IMR-90 (cell line): Measurements from ENCODE around the gene MTAP. TPM values are rescaled to one million over a fixed set of nuclear protein-coding genes. Genes with fewer than 3 reads are reported as not detected.

ENCODE experiments used
- ATAC-seq: fragments of 200-7000 bp; cut with Tn5 transposase; 2 replicates; pipeline ENCODE4 v1.9.1; 2020; ENCODE audit warnings: low read depth, mild to moderate bottlenecking, moderate library complexity
- BruUV-seq: library from RNA; stranded (reverse); fragments of 400-500 nt; replicated peaks from 2 replicates; lab custom pipeline; 2021; lab: Mats Ljungman, UMichigan
- CTCF ChIA-PET: fragments of 300-600 bp; formaldehyde crosslinking; extraction: SDS; loops from one replicate; lab custom pipeline; 2021; ENCODE audit warnings: antibody characterized with exemption; lab: Yijun Ruan, JAX
- POLR2A ChIA-PET: fragments of 300-600 bp; sonication (Branson Sonifier 250); formaldehyde crosslinking; loops from one replicate; lab custom pipeline; 2022; ENCODE audit warnings: antibody characterized with exemption; ENCODE audit not compliant: unreplicated experiment; lab: Charles Lee
- DNase-seq: peaks from one replicate; pipeline ENCODE4 v3.0.0; 2013
- H2AFZ ChIP-seq: replicated peaks from 2 replicates; pipeline ENCODE3; 2013; ENCODE audit warnings: low read length, mild to moderate bottlenecking; ENCODE audit not compliant: poor library complexity
- H2AK5ac ChIP-seq: 2 replicates; pipeline ENCODE4 v1.6.1; 2013; ENCODE audit warnings: low read depth, low read length, inconsistent platforms
- H2AK9ac ChIP-seq: replicated peaks from 2 replicates; pipeline ENCODE3; 2013; ENCODE audit warnings: mild to moderate bottlenecking, low read depth, low read length, moderate library complexity; ENCODE audit not compliant: poor library complexity
- H2BK120ac ChIP-seq: 2 replicates; pipeline ENCODE4 v1.6.1; 2013; ENCODE audit warnings: low read depth, low read length, inconsistent platforms
- H2BK15ac ChIP-seq: 3 replicates; pipeline ENCODE4 v1.6.1; 2013; ENCODE audit warnings: low read depth, low read length, inconsistent platforms
- H2BK20ac ChIP-seq: 2 replicates; pipeline ENCODE4 v1.6.1; 2013; ENCODE audit warnings: low read depth, mild to moderate bottlenecking, inconsistent platforms, low read length, moderate library complexity
- H2BK5ac ChIP-seq: 2 replicates; pipeline ENCODE4 v1.6.1; 2013; ENCODE audit warnings: mild to moderate bottlenecking, low read depth, low read length, inconsistent platforms; ENCODE audit not compliant: poor library complexity, severe bottlenecking
- H3K14ac ChIP-seq: replicated peaks from 2 replicates; pipeline ENCODE4 v1.6.1; 2013; ENCODE audit warnings: low read depth, low read length, inconsistent platforms
- H3K18ac ChIP-seq: 2 replicates; pipeline ENCODE4 v1.6.1; 2013; ENCODE audit warnings: low read depth, low read length, control low read depth
- H3K23ac ChIP-seq: 2 replicates; pipeline ENCODE4 v1.6.1; 2013; ENCODE audit warnings: low read depth, low read length, inconsistent platforms
- H3K27ac ChIP-seq: 2 replicates; pipeline ENCODE4 v1.5.1; 2013; ENCODE audit warnings: mild to moderate bottlenecking, control low read depth, low read length; ENCODE audit not compliant: insufficient read depth
- H3K27me3 ChIP-seq: 2 replicates; pipeline ENCODE4 v1.6.1; 2013; ENCODE audit warnings: low read length; ENCODE audit not compliant: control insufficient read depth, insufficient read depth
- H3K36me3 ChIP-seq: 2 replicates; pipeline ENCODE4 v1.6.1; 2013; ENCODE audit warnings: low read length, mixed read lengths; ENCODE audit not compliant: control insufficient read depth, insufficient read depth
- H3K4ac ChIP-seq: 2 replicates; pipeline ENCODE4 v1.6.1; 2013; ENCODE audit warnings: low read depth, low read length, inconsistent platforms
- H3K4me1 ChIP-seq: 2 replicates; pipeline ENCODE4 v1.6.1; 2013; ENCODE audit warnings: low read length, mixed read lengths; ENCODE audit not compliant: control insufficient read depth, insufficient read depth
- H3K4me2 ChIP-seq: 2 replicates; pipeline ENCODE4 v1.6.1; 2013; ENCODE audit warnings: low read depth, mild to moderate bottlenecking, control low read depth, low read length, moderate library complexity
- H3K4me3 ChIP-seq: 2 replicates; pipeline ENCODE4 v1.5.1; 2013; ENCODE audit warnings: low read depth, mild to moderate bottlenecking, control low read depth, low read length, moderate library complexity; ENCODE audit not compliant: insufficient read depth
- H3K56ac ChIP-seq: 2 replicates; pipeline ENCODE4 v1.6.1; 2013; ENCODE audit warnings: low read length, inconsistent platforms; ENCODE audit not compliant: insufficient read depth; ENCODE audit errors: extremely low read depth
- H3K79me1 ChIP-seq, 2 experiments: 2 replicates each; pipeline ENCODE4 v1.6.1; 2013; ENCODE audit warnings: low read length in 2 of 2, inconsistent platforms in 1 of 2, low read depth in 1 of 2
- H3K9ac ChIP-seq: 2 replicates; pipeline ENCODE4 v1.6.1; 2013; ENCODE audit warnings: low read depth, low read length, control low read depth
- H3K9me1 ChIP-seq: 2 replicates; pipeline ENCODE4 v1.6.1; 2013; ENCODE audit warnings: low read length, inconsistent platforms; ENCODE audit not compliant: insufficient read depth
- H3K9me3 ChIP-seq: 2 replicates; pipeline ENCODE4 v1.6.1; 2013; ENCODE audit warnings: low read length; ENCODE audit not compliant: control insufficient read depth, insufficient read depth
- H4K20me1 ChIP-seq: 2 replicates; pipeline ENCODE4 v1.6.1; 2013; ENCODE audit warnings: low read length, inconsistent platforms; ENCODE audit not compliant: insufficient read depth
- H4K5ac ChIP-seq: 2 replicates; pipeline ENCODE4 v1.6.1; 2013; ENCODE audit warnings: mild to moderate bottlenecking, low read depth, low read length, control low read depth
- H4K8ac ChIP-seq, 2 experiments: 2 replicates each; pipeline ENCODE4 v1.6.1; 2013; ENCODE audit warnings: low read depth in 2 of 2, low read length in 2 of 2, control low read depth in 1 of 2, inconsistent platforms in 1 of 2
- H4K91ac ChIP-seq: 2 replicates; pipeline ENCODE4 v1.6.1; 2013; ENCODE audit warnings: low read depth, low read length, inconsistent platforms; ENCODE audit not compliant: insufficient read depth
- BHLHE40 ChIP-seq: fragments of 150-350 bp; IDR thresholded peaks from 2 replicates; pipeline ENCODE4 v1.6.1; 2016; ENCODE audit warnings: mild to moderate bottlenecking, low read depth, low read length
- CEBPB ChIP-seq: IDR thresholded peaks from 2 replicates; pipeline ENCODE4 v1.6.1; 2012; ENCODE audit warnings: low read depth, low read length, improper control_type of control experiment
- ELK1 ChIP-seq: fragments of 150-350 bp; IDR thresholded peaks from 2 replicates; pipeline ENCODE4 v1.6.1; 2016; ENCODE audit warnings: low read depth, mild to moderate bottlenecking, low read length, moderate library complexity, borderline replicate concordance
- MAZ ChIP-seq: IDR thresholded peaks from 2 replicates; pipeline ENCODE4 v1.6.1; 2012; ENCODE audit warnings: low read depth, mild to moderate bottlenecking, low read length, improper control_type of control experiment, moderate library complexity, borderline replicate concordance
- NFE2L2 ChIP-seq: fragments of 150-350 bp; IDR thresholded peaks from 2 replicates; pipeline ENCODE4 v1.6.1; 2016; ENCODE audit warnings: low read depth, mild to moderate bottlenecking, low read length
- POLR2A ChIP-seq: IDR thresholded peaks from 2 replicates; pipeline ENCODE4 v1.6.1; 2012; ENCODE audit warnings: mild to moderate bottlenecking, low read depth, low read length
- RCOR1 ChIP-seq: IDR thresholded peaks from 2 replicates; pipeline ENCODE4 v1.6.1; 2012; ENCODE audit warnings: mild to moderate bottlenecking, low read length, improper control_type of control experiment; ENCODE audit not compliant: insufficient replicate concordance
- USF2 ChIP-seq: fragments of 150-350 bp; IDR thresholded peaks from 2 replicates; pipeline ENCODE4 v1.6.1; 2017; ENCODE audit warnings: mild to moderate bottlenecking, antibody characterized with exemption, low read length, low read depth
- WGBS, 2 experiments: methylation state at CpG; one replicate each; pipeline versions ENCODE4 v1.1.5 to v1.1.7; 2013; ENCODE audit warnings: missing lambda C conversion rate in 2 of 2; ENCODE audit not compliant: insufficient read length in 1 of 2; ENCODE audit errors: extremely low coverage in 2 of 2; 5-methylcytosine and 5-hydroxymethylcytosine counted together
- dilution Hi-C: fragments of 300-500 bp; cut with HindIII; formaldehyde crosslinking; loops from one replicate; pipeline ENCODE4 v1.14.3; 2018; ENCODE audit warnings: low sequenced_read_pairs; ENCODE audit not compliant: unreplicated experiment
- in situ Hi-C: fragments of 300-500 bp; cut with MboI; formaldehyde crosslinking; loops from 3 replicates; pipeline ENCODE4 v1.14.3; 2019; ENCODE audit warnings: low sequenced_read_pairs, inconsistent platforms, mixed read lengths
- intact Hi-C: fragments of 100-400 bp; cut with micrococcal nuclease; formaldehyde crosslinking; loops from 2 replicates; pipeline ENCODE4 v1.10.0; 2022
- polyA plus RNA-seq, 3 experiments: library from polyadenylated mRNA; depleted of rRNA; stranded (reverse); fragments of >200 nt; gene quantifications; 2 replicates each; pipeline ENCODE4 v1.2.3, GENCODE V29; 2012; ENCODE audit warnings: low replicate concordance in 1 of 3
- total RNA-seq: library from RNA; depleted of rRNA; stranded (reverse); fragments of >200 nt; gene quantifications from 2 replicates; pipeline ENCODE4 v1.2.3, GENCODE V29; 2012

MTAP gene
- total and polyA plus RNA-seq, 2 of the 4 experiments (the other 2 are of a cell fraction): 15.7 to 50.9 TPM

- ATAC-seq (peak; percentile 36), DNase-seq (no peak)
- H3K79me1 ChIP-seq: no peaks in the 10 kb centered on the region
- no peaks in the 10 kb centered on the region for H3K9me1 ChIP-seq
- H3K9me3 ChIP-seq: peaks cover 6% of the 10 kb centered on the region; the same call in 1 of the 2 replicates
- 13% methylated on average over 11 of the region's 29 CpGs; no CpG with 5 or more reads in 1 of the 2 experiments for WGBS, 2 experiments
- peak overlapping the region; percentile 91 for H2AFZ ChIP-seq
- 0 out of 2 replicates have a peak overlapping the region, but pooled peaks have one; percentile 59 for H3K23ac ChIP-seq
- no peak overlapping the region for H3K27ac ChIP-seq
- H3K4me3 ChIP-seq: peak overlapping the region; percentile 21
- peak overlapping the region; percentile 43 to 72; a peak in 3 of 4 replicates for H4K8ac ChIP-seq
- H3K27me3 ChIP-seq: peaks cover 31% of the 10 kb centered on the region
- H4K5ac ChIP-seq: peak overlapping the region; percentile 23; the same call in 1 of the 2 replicates
- H3K18ac ChIP-seq: no peak overlapping the region
- H2AK9ac ChIP-seq: no peak overlapping the region
- H2BK120ac ChIP-seq: no peak overlapping the region; the same call in 1 of the 2 replicates
- H4K91ac ChIP-seq: no peak overlapping the region
- no TSS peak for BruUV-seq
- H4K20me1 ChIP-seq: no peaks in the 10 kb centered on the region
- no peak overlapping the region for H2BK20ac ChIP-seq
- no peak overlapping the region for H3K56ac ChIP-seq
- H3K4ac ChIP-seq: peak overlapping the region; percentile 14
- dilution Hi-C loops: no loop called here
- ChIA-PET CTCF (no interaction called here), POLR2A (no interaction called here)
- peaks cover 4% of the 10 kb centered on the region for H3K4me1 ChIP-seq
- in situ Hi-C loops: loop anchor here (10.0 kb wide), 1 partner anchor 150 kb away; no protein-coding TSS in a partner anchor
- H3K4me2 ChIP-seq: peak overlapping the region; percentile 77
- H3K36me3 ChIP-seq: peaks cover 5% of the 10 kb centered on the region; the same call in 1 of the 2 replicates
- H3K9ac ChIP-seq: 0 out of 2 replicates have a peak overlapping the region, but pooled peaks have one; percentile 41
- H3K14ac ChIP-seq: peak overlapping the region; percentile 70; the same call in 1 of the 2 replicates
- H2BK15ac ChIP-seq: no peak overlapping the region
- no peak for TF ChIP-seq POLR2A
- no peak for TF ChIP-seq USF2
- no peak for TF ChIP-seq MAZ
- no peak for TF ChIP-seq RCOR1
- no peak for TF ChIP-seq BHLHE40
- no peak for TF ChIP-seq NFE2L2
- TF ChIP-seq ELK1: no peak
- no peak for TF ChIP-seq CEBPB
- H2AK5ac ChIP-seq: no peak overlapping the region
- intact Hi-C loops: loop anchor here (1.0 to 5.0 kb wide), 2 partner anchors 133 to 151 kb away; no protein-coding TSS in a partner anchor
- H2BK5ac ChIP-seq: no peak overlapping the region
These were observed 162.5 kb downstream of the MTAP start for GRCh38 chr9:21964925-21965385.
